NCI-H1092 treated with DMSO at 0.1 percent for 48 hours (cell line): ENCODE data around the gene TMEM132E.

Experiments
- DNase-seq: peaks from one replicate; lab custom pipeline; 2025; lab: John Stamatoyannopoulos, UW

The TMEM132E gene

DNA sequence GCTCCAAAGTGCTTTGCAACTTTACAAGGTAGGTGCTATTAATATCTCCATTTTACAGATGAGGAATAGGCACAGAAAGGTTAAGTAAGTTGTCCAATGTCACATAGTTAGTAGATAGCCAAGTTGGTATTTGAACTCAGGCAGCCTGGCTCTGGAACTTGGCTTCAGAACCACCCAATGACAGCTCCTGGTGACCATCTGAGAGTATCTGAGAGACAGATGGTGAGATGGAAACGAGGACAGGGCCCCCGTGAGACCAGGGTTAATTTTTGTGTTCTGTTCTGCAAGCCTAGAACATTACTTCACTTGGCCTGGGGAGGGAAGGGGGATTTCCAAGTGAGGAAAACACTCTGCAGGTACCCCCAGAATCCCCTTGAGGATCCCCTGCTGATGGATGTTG is 9.8 kb upstream of the TMEM132E start:
- no peak for DNase-seq

DNA sequence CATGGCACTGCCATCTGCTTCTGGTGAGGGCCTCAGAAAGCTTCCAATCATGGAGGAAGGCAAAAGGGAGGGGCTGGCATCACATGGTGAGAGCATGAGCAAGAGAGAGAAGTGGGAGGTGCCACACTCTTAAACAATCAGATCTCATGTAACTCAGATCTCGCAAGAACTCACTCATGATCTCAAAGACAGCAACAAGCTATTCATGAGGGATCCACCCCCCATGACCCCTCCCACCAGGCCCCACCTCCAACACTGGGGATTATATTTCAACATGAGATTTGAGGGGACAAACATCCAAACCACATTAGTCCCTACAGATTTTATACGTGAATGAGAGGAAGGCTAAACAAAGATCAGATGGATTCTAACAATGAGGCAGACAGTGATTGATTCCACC is 8.9 kb upstream of the TMEM132E start:
- no peak for DNase-seq

- DNase-seq: no peak
Observed at GRCh38 chr17:34571428-34572130, 7.8 kb upstream of the TMEM132E start.

DNA sequence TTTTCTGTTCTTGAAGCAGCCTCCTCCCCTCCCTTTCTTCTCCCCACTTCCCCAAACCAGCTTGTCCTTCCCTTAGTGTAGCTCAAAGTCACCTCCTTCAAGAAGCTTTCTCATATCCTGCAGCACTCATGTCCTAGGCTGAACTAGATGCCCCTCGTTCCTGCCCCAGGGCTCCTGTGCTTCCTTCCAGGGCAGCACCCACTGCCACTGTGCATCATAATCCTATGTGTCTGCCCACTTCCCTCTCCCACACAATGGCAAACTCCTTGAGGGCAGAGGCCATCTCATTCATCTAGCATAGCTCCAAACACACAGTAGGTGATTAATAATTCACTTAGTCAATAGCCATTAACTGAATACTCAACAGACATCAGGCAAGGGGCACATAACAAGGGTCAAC is 6.9 kb upstream of the TMEM132E start:
- no peak for DNase-seq

DNA sequence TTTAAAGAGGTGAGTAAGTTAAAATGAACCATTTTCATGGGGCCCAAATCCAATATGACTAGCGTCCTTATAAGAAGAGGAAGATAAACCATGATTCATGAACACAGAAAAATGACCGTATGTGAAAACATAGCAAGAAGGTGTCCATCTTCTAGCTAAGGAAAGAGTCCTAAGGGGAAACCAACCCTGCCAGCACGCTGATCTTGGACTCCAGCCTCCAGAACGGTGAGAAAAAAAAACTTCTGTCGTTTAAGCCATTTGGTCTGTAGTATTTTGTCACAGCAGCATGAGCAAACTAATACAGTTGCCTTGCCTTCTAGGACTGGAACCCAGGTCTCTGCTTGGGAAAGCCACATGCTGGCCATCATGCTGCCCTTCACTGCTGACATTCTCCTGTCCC is 4.2 kb upstream of the TMEM132E start:
- DNase-seq: no peak

DNA sequence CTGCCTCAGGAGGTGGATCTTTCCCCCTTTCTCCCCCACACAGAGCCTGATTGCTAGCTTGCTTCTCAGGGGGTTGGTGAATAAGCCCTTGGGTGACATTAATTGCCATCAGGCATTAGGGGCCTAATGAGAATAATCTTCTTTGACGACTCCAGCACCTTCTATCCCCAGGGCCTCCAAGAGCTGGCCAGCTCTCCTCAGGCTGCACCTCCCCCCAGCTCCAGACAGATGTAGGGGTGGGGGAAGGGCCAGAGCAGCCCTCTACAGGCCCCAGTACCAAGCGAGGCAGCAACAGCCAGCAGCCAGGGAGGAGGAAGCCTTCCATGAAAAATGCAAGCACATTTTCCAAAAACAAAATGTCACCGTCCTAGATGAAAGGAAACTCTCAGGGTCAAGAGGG is 1.4 kb upstream of the TMEM132E start:
- DNase-seq: no peak

DNA sequence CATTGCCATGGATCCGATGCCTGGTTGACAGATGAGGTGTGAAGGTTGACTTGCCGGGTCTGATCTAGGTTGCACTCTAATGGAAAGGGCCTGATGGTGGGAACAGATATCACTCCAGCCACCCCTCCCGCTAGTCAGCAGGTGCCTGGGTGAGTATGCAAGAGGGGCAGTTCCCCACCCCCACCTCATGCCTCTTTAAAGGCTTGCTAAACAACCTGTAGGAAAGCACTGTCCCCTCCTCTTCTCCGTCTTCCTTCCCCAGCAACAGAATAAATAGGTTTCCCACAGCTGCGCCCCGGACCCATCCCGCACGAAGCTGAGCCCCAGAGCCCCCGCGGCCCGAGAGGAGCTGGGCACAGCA is 746 bp upstream of the TMEM132E start:
- DNase-seq: no peak

DNA sequence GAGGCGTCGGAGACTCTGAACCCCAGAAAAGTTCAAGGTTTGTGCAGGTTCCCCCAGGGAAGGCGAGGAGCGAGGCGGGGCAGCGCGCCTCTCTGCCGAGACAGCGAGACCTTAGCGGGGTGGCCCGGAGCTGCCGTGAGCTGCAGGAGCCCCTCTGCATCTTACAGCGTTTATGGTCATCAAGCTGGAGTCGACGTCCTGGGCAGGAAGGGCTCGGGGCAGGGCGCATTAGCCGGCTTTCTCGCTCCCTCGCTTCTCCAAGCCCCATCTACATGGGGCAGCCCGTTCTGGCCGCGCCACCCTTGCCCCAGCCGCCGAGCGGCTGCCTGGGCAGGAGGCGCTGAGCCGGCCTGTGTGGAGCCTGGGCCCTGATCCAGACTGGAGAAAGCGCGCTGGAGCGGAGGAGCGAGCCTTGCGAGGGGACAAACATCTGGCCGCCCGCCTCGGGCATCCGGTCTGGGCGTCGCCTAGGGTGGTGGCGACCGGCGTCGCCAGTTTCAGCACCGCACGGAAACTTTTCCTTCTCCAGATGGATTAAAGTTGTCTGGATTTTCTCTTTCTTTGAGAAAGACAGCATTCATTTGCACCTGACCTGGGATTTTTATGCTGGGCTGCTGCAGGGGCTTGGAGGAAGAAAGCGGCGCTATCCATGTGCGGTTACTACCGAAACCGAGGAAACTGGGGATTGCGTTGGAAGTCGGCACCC is 750 bp downstream of the TMEM132E start:
- DNase-seq: peak; percentile 27

- peak; percentile 16 for DNase-seq
Observed at GRCh38 chr17:34580685-34581445, 1.5 kb downstream of the TMEM132E start.

- DNase-seq: no peak
Observed at GRCh38 chr17:34581446-34582184, 2.2 kb downstream of the TMEM132E start.

DNA sequence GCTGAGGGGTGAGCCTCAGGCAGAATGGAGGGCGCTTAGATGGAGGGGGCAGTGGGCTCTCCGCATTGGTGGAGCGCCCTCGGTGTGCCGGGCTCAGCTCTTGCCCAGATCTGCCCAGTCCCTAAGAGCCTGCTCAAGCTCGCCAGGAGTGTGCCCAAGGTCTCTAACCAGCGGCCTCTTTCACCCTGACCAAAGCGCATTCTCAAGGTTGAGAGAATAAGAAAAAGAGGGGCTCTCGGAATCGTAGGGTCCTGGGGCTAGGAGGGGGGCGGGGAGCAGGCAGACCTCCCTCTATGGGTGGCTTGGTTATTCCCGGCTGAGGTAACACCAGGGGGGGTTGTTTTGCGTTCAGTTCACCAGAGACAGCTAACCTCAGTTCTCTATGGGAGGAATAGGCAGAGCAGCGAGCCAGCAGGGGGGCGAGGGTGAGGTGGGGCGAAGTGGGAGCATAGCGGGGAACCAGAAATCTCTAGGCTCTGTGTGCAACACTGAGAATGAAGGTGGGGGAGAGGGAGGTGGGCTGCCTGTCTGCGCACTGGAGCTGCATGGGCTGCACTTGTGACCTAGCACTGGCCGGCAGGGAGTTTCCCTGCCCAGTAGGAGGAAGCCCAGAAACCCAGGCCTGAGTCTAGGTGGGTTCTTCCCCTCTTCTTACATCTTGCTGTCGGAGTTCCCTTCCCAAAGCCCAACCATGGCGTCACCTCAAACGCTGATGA is 3.0 kb downstream of the TMEM132E start:
- no peak for DNase-seq

GRCh38 chr17:34582901-34583245 is 3.5 kb downstream of the TMEM132E start:
- no peak for DNase-seq

DNA sequence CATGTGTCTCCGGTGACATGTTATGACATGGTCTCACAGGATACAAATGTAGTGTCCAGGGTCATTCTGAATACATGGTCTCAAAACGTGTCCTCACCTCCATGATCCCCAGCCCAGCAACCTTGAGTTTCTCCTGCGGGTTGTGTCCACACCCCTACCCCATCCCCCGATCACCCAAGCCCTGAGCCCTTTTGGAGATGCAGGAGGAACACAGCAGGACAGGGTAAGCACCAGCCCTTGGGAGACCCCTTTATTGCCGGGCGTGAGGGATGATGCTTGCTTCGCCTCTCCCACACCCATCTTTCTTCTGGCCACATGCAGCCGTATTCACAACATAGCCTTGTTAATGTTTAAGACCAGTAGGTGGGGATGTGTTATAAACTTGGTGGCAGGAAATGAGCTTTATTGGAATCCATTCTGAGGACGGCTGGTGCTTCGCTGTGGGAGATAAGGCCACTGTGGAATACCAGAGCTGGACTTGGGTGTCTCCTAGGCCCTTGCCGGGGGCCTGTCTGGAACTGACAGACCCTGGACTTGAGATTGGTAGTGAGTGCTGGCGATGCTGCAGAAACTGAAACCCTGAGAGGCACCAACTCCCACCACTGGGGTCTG is 5.5 kb downstream of the TMEM132E start:
- DNase-seq: peak; percentile 34

DNA sequence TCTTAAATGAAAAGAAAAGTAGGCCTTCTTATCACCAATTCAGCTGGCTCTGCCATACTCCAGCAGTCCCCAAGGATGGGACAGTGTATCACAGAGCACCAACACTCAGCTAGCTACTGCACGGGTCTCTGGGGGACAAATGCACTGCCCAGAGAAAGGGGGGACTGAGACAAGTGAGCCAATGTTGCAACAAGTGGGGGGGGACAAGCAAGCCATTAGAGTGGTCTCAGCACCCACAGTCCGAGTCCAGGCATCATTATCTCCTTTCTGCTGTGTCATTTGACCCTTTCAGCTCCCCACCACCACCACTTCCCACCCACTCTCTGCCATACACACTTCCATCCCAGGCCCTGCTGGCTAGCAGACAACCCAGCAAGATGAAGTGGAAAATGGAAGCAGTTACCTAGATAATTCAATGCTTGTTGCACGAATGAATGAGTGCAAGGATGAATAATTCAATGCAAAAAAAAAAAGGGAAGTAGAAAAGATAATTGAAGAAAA is 7.0 kb downstream of the TMEM132E start:
- no peak for DNase-seq

- DNase-seq: no peak
Observed at GRCh38 chr17:34588266-34588665, 8.9 kb downstream of the TMEM132E start.

DNA sequence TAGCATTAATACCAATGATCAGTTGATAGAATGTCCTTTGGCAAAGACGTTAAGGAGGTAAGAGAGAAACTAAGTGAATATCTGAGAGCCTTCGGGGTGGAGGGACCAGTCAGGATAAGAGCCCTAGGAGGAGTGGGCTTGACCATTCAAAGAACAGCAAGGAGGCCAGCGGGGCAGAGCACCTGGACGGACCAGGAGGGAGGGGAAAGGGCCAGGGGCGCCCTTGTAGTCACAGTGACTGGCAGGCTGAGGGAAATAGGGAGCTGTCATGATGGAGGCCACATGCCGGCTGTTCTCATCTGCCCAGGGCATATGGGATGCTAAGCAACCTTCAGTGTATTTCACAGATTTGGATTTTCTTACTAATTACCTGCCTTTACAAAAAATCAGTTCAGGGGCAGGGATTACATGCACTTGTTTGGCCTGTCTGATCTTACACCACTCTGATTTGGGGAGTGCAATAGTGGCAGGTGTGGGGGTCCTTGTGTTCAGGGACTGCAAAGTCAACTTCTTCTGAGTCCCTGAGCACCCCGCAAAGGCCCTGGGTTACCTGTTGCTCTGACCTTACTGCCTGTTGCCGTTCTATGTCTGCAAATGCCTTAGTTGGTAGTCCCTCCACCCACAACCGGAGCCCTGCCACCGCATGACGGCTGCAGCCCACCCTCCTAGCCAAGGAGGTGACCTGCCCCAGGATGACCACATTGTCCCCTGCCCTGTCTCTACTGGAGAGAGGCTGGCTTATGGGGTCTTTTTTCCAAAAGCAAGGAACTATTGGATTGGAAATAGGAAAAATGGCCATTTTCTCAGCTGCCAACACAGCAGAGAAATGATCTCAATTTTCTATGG is 10.0 kb downstream of the TMEM132E start:
- no peak for DNase-seq

DNA sequence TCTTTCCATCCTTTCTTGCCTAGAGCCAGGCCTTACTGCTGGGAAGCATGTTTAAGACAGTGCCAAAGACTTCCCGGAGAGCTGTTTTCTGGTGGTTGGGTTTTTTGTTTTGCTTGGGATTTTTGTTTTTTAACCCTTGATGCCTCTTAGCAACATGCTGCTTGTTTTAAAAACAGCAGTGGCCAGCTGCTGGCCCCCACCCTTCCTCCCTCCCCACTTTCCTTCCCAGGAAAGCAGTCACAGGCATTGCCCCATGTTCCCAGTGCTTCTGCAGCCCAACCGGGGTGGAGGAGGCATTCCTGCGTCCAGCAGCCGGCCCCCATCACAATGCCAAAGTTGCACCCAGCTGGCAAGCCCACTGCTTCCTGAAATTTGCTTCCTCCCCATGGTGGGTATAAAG is 12.6 kb downstream of the TMEM132E start:
- DNase-seq: no peak

GRCh38 chr17:34596920-34597319 is 17.5 kb downstream of the TMEM132E start:
- no peak for DNase-seq

- no peak for DNase-seq
Observed at GRCh38 chr17:34598161-34598776, 18.9 kb downstream of the TMEM132E start.

DNA sequence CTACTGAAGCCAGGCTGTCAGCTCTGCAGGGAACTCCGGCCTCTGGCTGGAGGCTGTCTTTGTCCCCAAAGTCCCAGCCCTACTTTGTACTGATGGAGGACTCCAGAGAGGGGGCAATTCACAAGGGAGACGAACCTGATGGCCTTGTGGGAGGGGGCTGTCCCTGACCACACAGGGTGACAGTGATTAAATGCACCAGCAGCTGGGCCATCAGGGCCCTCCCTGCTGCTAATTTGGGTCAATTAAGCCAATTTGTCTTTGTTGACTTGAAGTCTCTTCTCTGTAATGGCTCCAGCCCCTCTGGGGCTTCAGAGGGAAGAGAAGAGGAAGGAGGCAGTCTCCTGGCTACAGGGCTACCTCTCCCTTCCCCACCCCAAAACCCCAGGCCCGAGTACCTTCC is 22.0 kb downstream of the TMEM132E start:
- DNase-seq: no peak
